Panc1 (cell line): ENCODE results near the gene EIF3L.

ENCODE experiments used
- POLR2AphosphoS5 ChIP-seq: IDR thresholded peaks from 2 replicates; pipeline ENCODE4 v1.6.1; 2012; ENCODE audit warnings: mild to moderate bottlenecking, low read depth, low read length, moderate library complexity
- SIN3A ChIP-seq: IDR thresholded peaks from 2 replicates; pipeline ENCODE4 v1.6.1; 2012; ENCODE audit warnings: low read depth, mild to moderate bottlenecking, low read length, moderate library complexity, borderline replicate concordance; ENCODE audit not compliant: insufficient read depth
- TCF7L2 ChIP-seq: IDR thresholded peaks from 2 replicates; pipeline ENCODE4 v1.6.1; 2011; ENCODE audit warnings: mild to moderate bottlenecking, low read depth, low read length, inconsistent platforms
- TF ChIP-seq, protein P1 (sequence below): fragments of 450-650 bp; IDR thresholded peaks from 2 replicates; pipeline ENCODE4 v1.5.1; 2017; ENCODE audit warnings: mild to moderate bottlenecking
- TF ChIP-seq, protein P2 (sequence below), 2 experiments: IDR thresholded peaks; 2 replicates each; pipeline ENCODE4 v1.6.1; 2011 to 2012; ENCODE audit warnings: low read depth in 2 of 2, control low read depth in 1 of 2, low read length in 1 of 2, mild to moderate bottlenecking in 1 of 2, moderate library complexity in 1 of 2; ENCODE audit not compliant: insufficient read depth in 1 of 2

- TF ChIP-seq, protein P1, sequence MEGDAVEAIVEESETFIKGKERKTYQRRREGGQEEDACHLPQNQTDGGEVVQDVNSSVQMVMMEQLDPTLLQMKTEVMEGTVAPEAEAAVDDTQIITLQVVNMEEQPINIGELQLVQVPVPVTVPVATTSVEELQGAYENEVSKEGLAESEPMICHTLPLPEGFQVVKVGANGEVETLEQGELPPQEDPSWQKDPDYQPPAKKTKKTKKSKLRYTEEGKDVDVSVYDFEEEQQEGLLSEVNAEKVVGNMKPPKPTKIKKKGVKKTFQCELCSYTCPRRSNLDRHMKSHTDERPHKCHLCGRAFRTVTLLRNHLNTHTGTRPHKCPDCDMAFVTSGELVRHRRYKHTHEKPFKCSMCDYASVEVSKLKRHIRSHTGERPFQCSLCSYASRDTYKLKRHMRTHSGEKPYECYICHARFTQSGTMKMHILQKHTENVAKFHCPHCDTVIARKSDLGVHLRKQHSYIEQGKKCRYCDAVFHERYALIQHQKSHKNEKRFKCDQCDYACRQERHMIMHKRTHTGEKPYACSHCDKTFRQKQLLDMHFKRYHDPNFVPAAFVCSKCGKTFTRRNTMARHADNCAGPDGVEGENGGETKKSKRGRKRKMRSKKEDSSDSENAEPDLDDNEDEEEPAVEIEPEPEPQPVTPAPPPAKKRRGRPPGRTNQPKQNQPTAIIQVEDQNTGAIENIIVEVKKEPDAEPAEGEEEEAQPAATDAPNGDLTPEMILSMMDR, result no peak
- TF ChIP-seq POLR2AphosphoS5 (no peak), TCF7L2 (no peak), SIN3A (no peak)
- TF ChIP-seq, protein P2, sequence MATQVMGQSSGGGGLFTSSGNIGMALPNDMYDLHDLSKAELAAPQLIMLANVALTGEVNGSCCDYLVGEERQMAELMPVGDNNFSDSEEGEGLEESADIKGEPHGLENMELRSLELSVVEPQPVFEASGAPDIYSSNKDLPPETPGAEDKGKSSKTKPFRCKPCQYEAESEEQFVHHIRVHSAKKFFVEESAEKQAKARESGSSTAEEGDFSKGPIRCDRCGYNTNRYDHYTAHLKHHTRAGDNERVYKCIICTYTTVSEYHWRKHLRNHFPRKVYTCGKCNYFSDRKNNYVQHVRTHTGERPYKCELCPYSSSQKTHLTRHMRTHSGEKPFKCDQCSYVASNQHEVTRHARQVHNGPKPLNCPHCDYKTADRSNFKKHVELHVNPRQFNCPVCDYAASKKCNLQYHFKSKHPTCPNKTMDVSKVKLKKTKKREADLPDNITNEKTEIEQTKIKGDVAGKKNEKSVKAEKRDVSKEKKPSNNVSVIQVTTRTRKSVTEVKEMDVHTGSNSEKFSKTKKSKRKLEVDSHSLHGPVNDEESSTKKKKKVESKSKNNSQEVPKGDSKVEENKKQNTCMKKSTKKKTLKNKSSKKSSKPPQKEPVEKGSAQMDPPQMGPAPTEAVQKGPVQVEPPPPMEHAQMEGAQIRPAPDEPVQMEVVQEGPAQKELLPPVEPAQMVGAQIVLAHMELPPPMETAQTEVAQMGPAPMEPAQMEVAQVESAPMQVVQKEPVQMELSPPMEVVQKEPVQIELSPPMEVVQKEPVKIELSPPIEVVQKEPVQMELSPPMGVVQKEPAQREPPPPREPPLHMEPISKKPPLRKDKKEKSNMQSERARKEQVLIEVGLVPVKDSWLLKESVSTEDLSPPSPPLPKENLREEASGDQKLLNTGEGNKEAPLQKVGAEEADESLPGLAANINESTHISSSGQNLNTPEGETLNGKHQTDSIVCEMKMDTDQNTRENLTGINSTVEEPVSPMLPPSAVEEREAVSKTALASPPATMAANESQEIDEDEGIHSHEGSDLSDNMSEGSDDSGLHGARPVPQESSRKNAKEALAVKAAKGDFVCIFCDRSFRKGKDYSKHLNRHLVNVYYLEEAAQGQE (IDR thresholded peaks at IDR 0.05; ENCODE audit: insufficient read depth in 1 of 2, low read depth in 2 of 2, low read length in 1 of 2), result no peak
Observed at GRCh38 chr22:37880668-37881440, 31.6 kb downstream of the EIF3L start.
